ENCODE data around the gene BOK. TPM values are rescaled to one million over a fixed set of nuclear protein-coding genes. Genes with fewer than 3 reads are reported as not detected.

BOK gene
- total RNA-seq, 1 experiment from 2014 or later = 30.2 TPM

DNA sequence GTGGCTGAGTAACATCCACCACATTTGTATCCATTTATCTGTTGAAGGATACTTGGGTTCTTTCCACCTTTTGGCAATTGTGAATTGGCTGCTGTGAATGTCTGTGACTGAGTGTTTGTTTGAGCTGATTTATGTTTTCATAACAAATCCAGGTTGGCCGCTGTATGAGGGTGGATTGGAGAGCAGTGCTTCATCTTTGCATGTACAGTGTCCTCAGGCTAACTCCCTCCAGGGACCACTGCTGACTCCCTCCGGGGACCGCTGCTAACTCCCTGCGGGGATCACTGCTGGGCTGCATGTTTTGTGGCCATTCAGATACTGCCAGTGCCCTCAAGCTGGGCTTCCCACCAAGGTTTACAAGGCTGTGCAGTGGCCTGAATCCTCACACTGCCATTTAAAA, 10.2 kb downstream of the BOK start:
- POLR2A ChIA-PET (ENCODE audit: unreplicated experiment) = no interaction called here
- H3K27ac ChIP-seq (ENCODE audit: low read length) = no peak overlapping the region
- DNase-seq (no peak), ATAC-seq (no peak)
- H3K9me3 ChIP-seq (ENCODE audit: low read length) = no peaks in the 10 kb centered on the region
- H3K4me2 ChIP-seq (ENCODE audit: low read length) = no peak overlapping the region
- H3K4me1 ChIP-seq (ENCODE audit: insufficient read depth, low read length) = no peaks in the 10 kb centered on the region
- CTCF ChIA-PET = no interaction called here
- no TSS peak for BruUV-seq (replicated peaks)
- no peaks in the 10 kb centered on the region for H3K27me3 ChIP-seq (ENCODE audit: low read length)
- intact Hi-C loops (cut with micrococcal nuclease) = no loop called here
- TF ChIP-seq EZH2phosphoT487 (IDR thresholded peaks at IDR 0.05; ENCODE audit: borderline replicate concordance, low read length) (no peak), EZH2 (IDR thresholded peaks at IDR 0.05; ENCODE audit: low read length, unreplicated experiment) (no peak)
- TF ChIP-seq, protein P1, sequence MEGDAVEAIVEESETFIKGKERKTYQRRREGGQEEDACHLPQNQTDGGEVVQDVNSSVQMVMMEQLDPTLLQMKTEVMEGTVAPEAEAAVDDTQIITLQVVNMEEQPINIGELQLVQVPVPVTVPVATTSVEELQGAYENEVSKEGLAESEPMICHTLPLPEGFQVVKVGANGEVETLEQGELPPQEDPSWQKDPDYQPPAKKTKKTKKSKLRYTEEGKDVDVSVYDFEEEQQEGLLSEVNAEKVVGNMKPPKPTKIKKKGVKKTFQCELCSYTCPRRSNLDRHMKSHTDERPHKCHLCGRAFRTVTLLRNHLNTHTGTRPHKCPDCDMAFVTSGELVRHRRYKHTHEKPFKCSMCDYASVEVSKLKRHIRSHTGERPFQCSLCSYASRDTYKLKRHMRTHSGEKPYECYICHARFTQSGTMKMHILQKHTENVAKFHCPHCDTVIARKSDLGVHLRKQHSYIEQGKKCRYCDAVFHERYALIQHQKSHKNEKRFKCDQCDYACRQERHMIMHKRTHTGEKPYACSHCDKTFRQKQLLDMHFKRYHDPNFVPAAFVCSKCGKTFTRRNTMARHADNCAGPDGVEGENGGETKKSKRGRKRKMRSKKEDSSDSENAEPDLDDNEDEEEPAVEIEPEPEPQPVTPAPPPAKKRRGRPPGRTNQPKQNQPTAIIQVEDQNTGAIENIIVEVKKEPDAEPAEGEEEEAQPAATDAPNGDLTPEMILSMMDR (conservative IDR thresholded peaks at IDR 0.05; ENCODE audit: low read depth, low read length) = no peak
- no peaks in the 10 kb centered on the region; the same call in 1 of the 2 replicates for H3K36me3 ChIP-seq (ENCODE audit: low read depth, low read length)
- H3K9me2 ChIP-seq (replicated peaks; ENCODE audit: low read length) = no peaks in the 10 kb centered on the region
- no peak overlapping the region for H3K4me3 ChIP-seq (ENCODE audit: low read length)
- H3K9ac ChIP-seq (ENCODE audit: low read length) = no peak overlapping the region
- H3K79me2 ChIP-seq (ENCODE audit: low read length) = peaks cover 11% of the 10 kb centered on the region
- H3F3A ChIP-seq (ENCODE audit: low read length, unreplicated experiment) = no peaks in the 10 kb centered on the region
- no peak overlapping the region for H2AFZ ChIP-seq (ENCODE audit: low read length)
- no peaks in the 10 kb centered on the region for H4K20me1 ChIP-seq (ENCODE audit: low read length)

DNA sequence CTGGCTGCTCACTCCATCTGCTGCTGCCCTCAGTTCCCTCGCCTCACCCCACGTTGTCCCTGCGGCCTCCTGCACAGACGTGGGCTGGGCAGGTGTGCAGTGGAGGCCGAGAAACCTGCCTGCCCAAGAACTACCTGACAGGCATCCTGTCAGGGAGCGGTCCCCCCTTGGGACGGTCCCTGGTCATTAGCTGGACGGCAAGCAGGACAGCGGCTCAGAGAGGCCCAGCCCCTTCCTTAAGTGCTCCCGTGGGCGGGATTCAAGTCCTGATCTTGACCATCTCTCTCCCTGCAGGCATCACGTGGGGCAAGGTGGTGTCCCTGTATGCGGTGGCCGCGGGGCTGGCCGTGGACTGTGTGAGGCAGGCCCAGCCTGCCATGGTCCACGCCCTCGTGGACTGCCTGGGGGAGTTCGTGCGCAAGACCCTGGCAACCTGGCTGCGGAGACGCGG, 11.3 kb downstream of the BOK start:
- H3K9me2 ChIP-seq (replicated peaks; ENCODE audit: low read length) = no peaks in the 10 kb centered on the region
- H4K20me1 ChIP-seq (ENCODE audit: low read length) = no peaks in the 10 kb centered on the region
- H3K79me2 ChIP-seq (ENCODE audit: low read length) = peaks cover 3% of the 10 kb centered on the region; the same call in 1 of the 2 replicates
- H3K27ac ChIP-seq (ENCODE audit: low read length) = no peak overlapping the region
- no peak overlapping the region for H3K4me3 ChIP-seq (ENCODE audit: low read length)
- TF ChIP-seq EZH2phosphoT487 (IDR thresholded peaks at IDR 0.05; ENCODE audit: borderline replicate concordance, low read length) = no peak
- no peak for TF ChIP-seq EZH2 (IDR thresholded peaks at IDR 0.05; ENCODE audit: low read length, unreplicated experiment)
- TF ChIP-seq, protein P1 (conservative IDR thresholded peaks at IDR 0.05; ENCODE audit: low read depth, low read length) = no peak
- no peak for DNase-seq
- no peaks in the 10 kb centered on the region for H3K4me1 ChIP-seq (ENCODE audit: insufficient read depth, low read length)
- no peaks in the 10 kb centered on the region; the same call in 1 of the 2 replicates for H3K36me3 ChIP-seq (ENCODE audit: low read depth, low read length)
- ChIA-PET POLR2A (ENCODE audit: unreplicated experiment) (no interaction called here), CTCF (no interaction called here)
- no peaks in the 10 kb centered on the region for H3F3A ChIP-seq (ENCODE audit: low read length, unreplicated experiment)
- no peaks in the 10 kb centered on the region for H3K27me3 ChIP-seq (ENCODE audit: low read length)
- BruUV-seq (replicated peaks) = no TSS peak
- no peak overlapping the region for H3K4me2 ChIP-seq (ENCODE audit: low read length)
- no peak overlapping the region for H2AFZ ChIP-seq (ENCODE audit: low read length)
- no peak for ATAC-seq
- no peak overlapping the region for H3K9ac ChIP-seq (ENCODE audit: low read length)
- H3K9me3 ChIP-seq (ENCODE audit: low read length) = no peaks in the 10 kb centered on the region
- intact Hi-C loops (cut with micrococcal nuclease) = no loop called here

DNA sequence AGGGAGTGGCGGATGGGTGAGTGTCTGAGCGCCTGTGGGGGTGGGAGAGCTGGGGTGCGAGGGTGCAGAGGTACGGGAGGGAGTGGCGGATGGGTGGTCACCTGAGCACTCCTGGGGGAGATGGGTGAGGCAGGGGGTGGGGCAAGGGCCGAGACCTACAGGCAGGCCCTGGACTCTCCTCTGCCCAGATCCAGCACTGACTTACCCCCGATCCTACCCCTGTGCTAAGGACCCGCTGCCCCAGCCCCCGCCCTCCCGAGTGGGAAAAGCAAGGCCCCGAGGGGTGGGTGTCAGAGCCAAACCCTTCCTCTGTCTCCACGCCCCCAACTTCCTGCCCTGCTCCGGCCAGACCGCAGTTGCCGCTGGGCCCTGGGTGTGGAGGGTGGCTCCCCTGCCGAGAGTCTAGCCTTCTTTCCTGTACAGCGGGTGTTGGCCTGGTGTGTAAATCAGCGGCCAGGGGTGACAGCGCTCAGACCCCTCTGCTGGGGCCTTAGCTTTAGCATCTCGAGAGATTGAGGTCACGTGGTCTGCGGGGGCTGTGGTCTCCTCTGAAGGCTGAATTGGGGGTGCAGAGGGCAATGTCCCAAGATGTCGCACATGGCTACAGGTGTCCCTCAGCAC, 12.5 kb downstream of the BOK start:
- POLR2A ChIA-PET (ENCODE audit: unreplicated experiment) = no interaction called here
- Histone ChIP-seq H3K9me3 (ENCODE audit: low read length) (no peaks in the 10 kb centered on the region), H2AFZ (ENCODE audit: low read length) (no peak overlapping the region), H3K4me2 (ENCODE audit: low read length) (no peak overlapping the region), H3K4me1 (ENCODE audit: insufficient read depth, low read length) (no peaks in the 10 kb centered on the region), H3K4me3 (ENCODE audit: low read length) (no peak overlapping the region), H3K27me3 (ENCODE audit: low read length) (no peaks in the 10 kb centered on the region), H3K27ac (ENCODE audit: low read length) (no peak overlapping the region), H3K36me3 (ENCODE audit: low read depth, low read length) (no peaks in the 10 kb centered on the region; the same call in 1 of the 2 replicates), H3K9me2 (replicated peaks; ENCODE audit: low read length) (no peaks in the 10 kb centered on the region), H3K79me2 (ENCODE audit: low read length) (no peaks in the 10 kb centered on the region; the same call in 1 of the 2 replicates), H3F3A (ENCODE audit: low read length, unreplicated experiment) (no peaks in the 10 kb centered on the region), H3K9ac (ENCODE audit: low read length) (no peak overlapping the region), H4K20me1 (ENCODE audit: low read length) (no peaks in the 10 kb centered on the region)
- CTCF ChIA-PET = no interaction called here
- DNase-seq (no peak), ATAC-seq (no peak)
- no TSS peak for BruUV-seq (replicated peaks)
- intact Hi-C loops (cut with micrococcal nuclease) = no loop called here
- TF ChIP-seq EZH2phosphoT487 (IDR thresholded peaks at IDR 0.05; ENCODE audit: borderline replicate concordance, low read length) = no peak
- TF ChIP-seq, protein P1 (conservative IDR thresholded peaks at IDR 0.05; ENCODE audit: low read depth, low read length) = no peak
- no peak for TF ChIP-seq EZH2 (IDR thresholded peaks at IDR 0.05; ENCODE audit: low read length, unreplicated experiment)

Data from PC-3 (cell line).